Ishikawa (cell line): Measurements from ENCODE around the gene STX4.

Experiments used
- CREB1 ChIP-seq: IDR thresholded peaks from 2 replicates; pipeline ENCODE4 v1.6.1; 2012; ENCODE audit warnings: low read depth
- EGR1 ChIP-seq: IDR thresholded peaks from 2 replicates; pipeline ENCODE4 v1.6.1; 2012
- EP300 ChIP-seq: IDR thresholded peaks from 2 replicates; pipeline ENCODE4 v1.6.1; 2012; ENCODE audit warnings: borderline replicate concordance
- FOXM1 ChIP-seq: IDR thresholded peaks from 2 replicates; pipeline ENCODE4 v1.6.1; 2012; ENCODE audit warnings: low read depth, borderline replicate concordance
- MAX ChIP-seq: IDR thresholded peaks from 2 replicates; pipeline ENCODE4 v1.6.1; 2012
- NFIC ChIP-seq: IDR thresholded peaks from 2 replicates; pipeline ENCODE4 v1.6.1; 2012
- RAD21 ChIP-seq: IDR thresholded peaks from 2 replicates; pipeline ENCODE4 v1.6.1; 2012; ENCODE audit warnings: low read depth
- REST ChIP-seq: IDR thresholded peaks from 2 replicates; pipeline ENCODE4 v1.6.1; 2012; ENCODE audit warnings: low read depth, mild to moderate bottlenecking
- TAF1 ChIP-seq: IDR thresholded peaks from 2 replicates; pipeline ENCODE4 v1.6.1; 2012; ENCODE audit warnings: low read depth, mild to moderate bottlenecking
- TCF12 ChIP-seq: IDR thresholded peaks from 2 replicates; pipeline ENCODE4 v1.6.1; 2012; ENCODE audit warnings: low read depth
- TEAD4 ChIP-seq: IDR thresholded peaks from 2 replicates; pipeline ENCODE4 v1.6.1; 2012
- YY1 ChIP-seq: IDR thresholded peaks from 2 replicates; pipeline ENCODE4 v1.6.1; 2012; ENCODE audit warnings: low read depth
- TF ChIP-seq, protein P1 (sequence below): IDR thresholded peaks from 2 replicates; pipeline ENCODE4 v1.6.1; 2012

- TF ChIP-seq REST (no peak), YY1 (peak; percentile 64; the same call in 1 of the 2 replicates), TEAD4 (no peak; the same call in 1 of the 2 replicates), EP300 (peak; percentile 31; the same call in 1 of the 2 replicates), FOXM1 (0 out of 2 replicates have a peak, but pooled peaks have one; percentile 36), TAF1 (peak; percentile 82), CREB1 (peak; percentile 82), RAD21 (no peak), EGR1 (0 out of 2 replicates have a peak, but pooled peaks have one; percentile 25), NFIC (no peak), MAX (peak; percentile 89), TCF12 (peak; percentile 49; the same call in 1 of the 2 replicates)
- TF ChIP-seq, protein P1, sequence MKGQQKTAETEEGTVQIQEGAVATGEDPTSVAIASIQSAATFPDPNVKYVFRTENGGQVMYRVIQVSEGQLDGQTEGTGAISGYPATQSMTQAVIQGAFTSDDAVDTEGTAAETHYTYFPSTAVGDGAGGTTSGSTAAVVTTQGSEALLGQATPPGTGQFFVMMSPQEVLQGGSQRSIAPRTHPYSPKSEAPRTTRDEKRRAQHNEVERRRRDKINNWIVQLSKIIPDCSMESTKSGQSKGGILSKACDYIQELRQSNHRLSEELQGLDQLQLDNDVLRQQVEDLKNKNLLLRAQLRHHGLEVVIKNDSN = peak; percentile 43; the same call in 1 of the 2 replicates
Observed at GRCh38 chr16:31073970-31074813, 40.8 kb downstream of the STX4 start, which contains the start of the genes ZNF646 and ZNF668.
